Measurements from ENCODE around the gene MACROD2.

The MACROD2 gene

GRCh38 chr20:14677455-14677854 lies 682.1 kb downstream of the MACROD2 start:
- DNase-seq, result no peak

DNA sequence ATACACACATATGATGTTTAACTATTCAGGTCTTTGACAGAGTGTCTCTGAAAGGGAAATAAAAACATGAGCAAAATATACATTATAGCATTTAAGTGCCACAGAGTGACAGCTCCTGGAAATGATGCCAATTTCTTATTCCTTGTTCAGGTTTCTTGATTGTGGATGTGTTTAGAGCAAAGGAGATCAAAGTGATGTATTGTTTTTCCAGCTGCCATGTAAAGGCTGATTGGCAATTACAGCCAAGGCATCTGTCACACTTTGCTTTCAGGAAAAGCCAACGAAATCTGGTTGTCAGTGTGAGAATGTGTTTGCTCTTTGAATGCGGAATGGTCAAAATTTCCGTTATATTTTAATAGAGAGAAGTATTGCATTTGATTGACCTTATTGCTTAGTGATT lies 689.9 kb downstream of the MACROD2 start:
- no peak for DNase-seq

- no peak for DNase-seq
Measured at GRCh38 chr20:14687313-14687712, 692.0 kb downstream of the MACROD2 start.

DNA sequence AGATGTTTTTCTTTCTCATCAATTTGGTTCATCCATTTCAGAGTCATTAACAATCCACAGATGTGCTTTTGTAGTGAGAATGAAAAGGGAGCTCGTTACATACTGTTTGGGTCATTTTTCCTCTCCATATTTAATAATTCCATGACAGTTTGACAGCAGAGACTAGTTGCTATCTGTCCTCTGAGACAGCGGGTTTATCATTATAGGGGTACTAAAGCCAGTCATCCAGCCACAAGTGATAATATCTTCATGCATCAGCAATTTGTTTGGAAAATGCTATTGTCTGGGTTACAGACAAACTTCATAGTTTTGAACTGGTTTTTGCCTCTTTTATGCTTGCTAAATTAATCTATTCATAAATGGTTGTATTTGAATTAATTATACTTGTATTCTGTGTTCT lies 692.7 kb downstream of the MACROD2 start:
- no peak for DNase-seq

DNA sequence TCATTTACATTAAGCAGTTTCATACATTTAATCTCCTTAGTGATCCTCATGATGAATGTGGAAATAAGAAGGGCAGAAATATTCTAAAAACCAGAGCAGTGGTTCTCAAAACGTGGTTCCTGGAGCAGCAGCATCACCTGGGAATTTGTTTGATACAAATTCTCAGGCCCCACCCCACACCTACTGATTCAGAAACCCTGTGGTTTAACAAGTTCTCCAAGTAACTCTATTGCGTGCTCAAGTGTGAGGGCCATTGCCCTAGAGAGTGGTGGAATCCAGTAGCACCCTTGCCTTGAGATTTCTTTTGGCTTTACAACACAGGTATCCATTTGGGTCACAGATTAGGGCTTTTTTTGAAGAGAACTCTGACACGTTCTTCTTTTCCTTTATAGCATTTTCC lies 696.7 kb downstream of the MACROD2 start:
- no peak for DNase-seq

- no peak for DNase-seq
Measured at GRCh38 chr20:14696478-14696877, 701.2 kb downstream of the MACROD2 start.

DNA sequence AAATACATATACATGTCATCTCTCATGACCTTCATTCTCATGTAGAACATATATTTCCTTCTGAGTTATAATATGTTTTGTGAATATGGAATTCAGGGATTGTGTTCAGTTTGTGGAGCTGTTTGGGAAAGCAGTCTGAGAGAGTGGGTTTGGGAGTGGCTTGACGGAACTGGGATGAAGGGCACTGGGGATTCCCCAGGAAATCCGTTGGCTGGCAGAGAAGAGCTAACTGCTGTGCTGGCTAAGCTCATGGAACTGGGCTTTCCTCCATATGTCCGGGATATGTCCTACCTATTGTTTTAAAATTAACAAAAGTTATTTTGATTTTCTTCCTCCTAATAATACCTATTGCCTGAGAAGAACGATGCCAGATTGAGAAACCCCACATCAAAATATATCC lies 701.6 kb downstream of the MACROD2 start:
- DNase-seq, result no peak

- no peak for DNase-seq
Measured at GRCh38 chr20:14698125-14698524, 702.8 kb downstream of the MACROD2 start.

DNA sequence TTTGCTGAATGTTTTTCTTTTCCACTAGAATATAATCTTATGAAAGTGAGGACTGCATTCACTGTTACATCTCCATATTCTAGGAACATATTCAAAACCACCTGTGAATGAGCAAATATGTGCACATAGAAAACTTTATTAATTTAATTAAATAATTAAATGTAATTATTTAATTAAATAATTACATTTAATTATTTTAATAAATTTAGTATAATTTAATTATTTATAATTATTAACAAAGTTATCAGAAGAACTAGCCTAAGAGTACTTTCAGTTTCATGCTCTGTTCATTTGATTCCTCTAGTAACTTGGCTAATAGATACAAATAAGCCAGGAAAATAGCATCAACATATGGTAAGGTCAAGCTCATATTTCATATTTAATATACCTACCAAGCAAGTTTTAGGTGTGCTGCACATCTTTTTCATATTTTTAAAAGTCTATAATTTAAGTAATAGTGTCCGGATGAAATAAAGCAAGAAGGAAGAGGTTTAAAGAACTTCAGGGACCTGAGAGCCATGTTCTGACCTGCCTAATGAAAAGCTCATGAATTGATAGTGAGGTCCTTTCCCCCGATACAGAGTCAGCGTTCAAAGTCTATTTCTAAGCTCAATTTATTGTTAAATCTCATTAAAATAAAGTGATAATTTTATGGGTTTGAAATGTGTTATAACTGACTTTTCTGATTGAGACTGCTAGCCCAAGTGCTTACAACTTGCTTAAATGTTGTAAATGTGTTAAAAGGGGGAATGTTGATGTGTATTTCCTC lies 703.5 kb downstream of the MACROD2 start:
- no peak for DNase-seq

- no peak for DNase-seq
Measured at GRCh38 chr20:14700639-14700960, 705.3 kb downstream of the MACROD2 start.

DNA sequence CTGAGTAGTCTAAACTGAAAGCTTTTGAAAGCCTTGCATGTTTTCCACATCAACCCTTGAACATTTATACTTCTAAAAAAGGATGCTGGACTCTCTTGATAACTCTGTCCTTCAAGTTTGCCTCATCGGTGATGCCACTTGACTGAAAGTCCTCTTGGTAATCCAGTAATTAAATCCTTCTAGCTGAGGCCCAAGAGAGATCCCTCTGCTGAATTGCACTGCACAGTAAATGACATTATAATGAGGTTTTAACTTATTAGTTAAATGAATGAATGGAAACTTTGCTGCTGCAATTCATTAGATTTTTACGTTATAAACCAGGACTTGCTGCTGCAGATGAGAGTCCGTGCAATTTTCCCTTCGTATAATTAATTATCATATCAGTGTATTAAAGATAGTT lies 706.0 kb downstream of the MACROD2 start:
- no peak for DNase-seq

GRCh38 chr20:14706555-14706954 lies 711.2 kb downstream of the MACROD2 start:
- DNase-seq, result no peak

DNA sequence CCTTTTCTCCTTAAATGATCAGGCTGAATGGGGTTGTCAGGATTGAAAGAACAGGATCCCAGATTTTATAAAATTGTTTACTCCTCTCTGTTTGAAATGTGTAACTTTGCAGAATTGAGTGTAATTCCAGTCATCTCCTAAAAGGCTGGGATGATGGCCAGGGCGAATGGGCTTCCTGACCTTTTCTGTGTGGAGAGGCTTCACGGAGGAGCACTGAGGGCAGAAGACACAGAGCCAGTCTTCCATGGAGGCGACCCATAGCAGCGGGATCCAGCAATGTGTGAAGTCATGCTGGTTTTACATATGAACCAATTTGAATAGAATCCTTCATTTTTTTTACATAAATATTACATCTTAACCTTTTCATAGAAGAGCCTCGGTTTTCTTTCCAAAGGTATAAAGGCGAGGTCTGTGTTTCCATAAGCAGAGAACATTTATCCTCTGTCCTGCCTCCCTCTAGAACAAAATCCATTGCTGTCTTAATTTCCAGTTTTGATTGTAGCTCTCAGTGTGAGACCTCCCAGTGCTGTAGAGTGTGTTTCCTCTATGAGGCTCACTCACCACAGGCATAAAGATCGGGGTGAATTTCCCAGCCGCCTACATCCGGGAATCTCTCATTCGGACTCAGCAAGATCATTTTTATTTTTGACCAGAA lies 711.8 kb downstream of the MACROD2 start:
- DNase-seq, result no peak

DNA sequence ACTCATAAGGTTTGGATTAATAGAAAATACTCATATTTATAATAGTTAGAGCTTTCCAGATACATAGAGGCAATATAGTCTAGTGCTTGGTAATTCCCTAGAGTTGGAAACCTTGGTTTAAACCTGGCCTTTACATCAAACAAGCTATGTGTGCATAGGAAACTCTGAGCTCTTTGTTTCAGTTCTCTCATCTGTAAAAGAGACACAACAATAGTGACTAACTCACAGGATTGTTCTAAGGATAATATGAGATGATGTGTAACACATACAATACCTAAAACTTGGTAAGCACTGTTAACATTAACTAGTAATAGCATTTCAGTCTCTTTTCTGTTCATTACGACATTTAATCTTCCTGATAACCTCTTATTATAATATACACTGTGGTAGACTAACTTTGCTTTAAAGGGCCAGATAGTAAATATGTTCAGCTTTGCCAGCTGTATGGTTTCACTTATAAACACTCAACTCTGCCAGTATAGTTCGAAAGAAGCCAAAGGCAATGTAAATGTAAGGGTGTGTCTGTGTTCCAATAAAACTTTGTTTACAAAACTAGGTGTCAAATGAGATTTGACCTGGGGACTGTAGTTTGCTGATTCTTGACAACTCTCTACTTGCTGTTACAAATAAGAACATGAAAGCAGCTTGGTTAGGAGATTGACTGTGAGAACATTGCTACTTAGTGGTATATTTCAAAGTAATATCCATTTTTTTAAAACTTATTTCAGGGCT lies 712.7 kb downstream of the MACROD2 start:
- DNase-seq, result no peak

DNA sequence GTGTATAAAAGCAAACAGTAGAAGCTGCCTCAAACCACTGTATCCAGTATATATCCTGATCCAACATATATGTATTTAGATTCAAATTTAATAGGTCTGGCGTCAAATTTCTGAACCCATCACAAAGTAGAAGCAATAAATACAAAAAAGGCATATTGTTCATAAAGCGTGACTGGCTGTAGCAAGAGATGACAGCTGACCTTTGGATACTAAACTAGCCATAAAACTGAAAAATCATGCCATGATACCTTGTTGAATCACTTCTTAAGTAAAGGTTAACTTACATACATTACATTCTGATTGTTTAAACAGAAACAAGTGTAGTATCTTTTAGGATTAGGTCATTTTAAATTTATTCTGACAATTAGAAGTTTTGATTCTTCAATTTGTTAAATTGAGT lies 714.1 kb downstream of the MACROD2 start:
- no peak for DNase-seq

DNA sequence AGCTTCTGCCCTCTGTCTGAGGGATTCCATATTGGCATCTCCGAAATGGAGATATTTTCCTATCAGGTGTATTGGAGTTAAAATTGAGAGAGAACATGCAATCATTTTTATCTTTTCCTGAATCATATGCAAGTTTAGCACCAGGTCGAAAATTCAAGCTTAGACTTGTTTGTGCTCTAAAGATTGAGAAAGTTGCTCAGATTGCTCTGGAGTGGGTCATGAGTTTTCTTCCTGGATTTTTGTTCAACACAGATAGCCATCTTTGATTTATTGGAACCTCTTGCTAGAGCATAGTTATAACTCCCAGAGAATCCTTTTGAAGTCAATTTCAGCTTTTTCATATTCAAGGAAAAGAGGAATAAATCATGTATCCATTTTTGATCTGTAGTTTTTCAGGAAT lies 715.6 kb downstream of the MACROD2 start:
- no peak for DNase-seq

DNA sequence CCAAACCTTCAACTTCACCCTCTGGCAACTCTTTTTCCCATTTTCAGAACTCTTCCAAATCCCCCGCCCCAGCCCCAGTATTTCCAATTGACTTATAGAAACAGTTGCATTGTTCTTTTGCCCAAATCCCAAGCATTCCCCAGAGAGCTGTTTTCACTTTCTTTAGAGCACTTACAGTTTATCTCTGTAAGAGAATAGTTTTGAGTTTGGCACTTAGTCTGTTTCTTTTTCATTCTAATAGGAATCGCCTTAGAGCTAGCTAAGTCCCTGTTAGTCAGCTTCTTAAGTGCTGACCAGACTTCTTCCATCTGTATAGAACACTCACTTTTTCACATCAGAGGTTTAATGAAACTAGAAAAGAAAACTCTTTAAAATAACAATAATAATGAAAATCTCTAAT lies 716.3 kb downstream of the MACROD2 start:
- DNase-seq, result no peak

DNA sequence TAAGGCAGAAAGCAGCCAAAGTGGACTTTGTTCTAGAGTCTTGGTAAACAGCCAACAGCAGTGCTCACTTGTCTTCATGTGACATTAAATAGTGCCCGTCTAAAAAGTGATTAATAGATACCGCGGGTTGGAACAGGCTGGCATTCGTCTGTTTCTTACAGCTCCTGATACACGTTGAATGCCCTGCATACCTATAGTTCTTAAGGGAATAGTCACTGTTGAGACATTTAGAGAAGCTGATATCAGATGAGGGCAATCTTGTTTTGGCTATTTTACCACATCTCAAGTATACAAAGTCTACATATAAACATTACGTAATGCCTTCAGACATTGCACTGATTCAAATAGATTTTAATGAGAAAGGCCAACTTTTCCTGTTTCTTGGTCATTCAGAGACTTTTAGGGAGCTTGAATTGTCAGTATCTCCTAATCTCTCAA lies 717.0 kb downstream of the MACROD2 start:
- no peak for DNase-seq

DNA sequence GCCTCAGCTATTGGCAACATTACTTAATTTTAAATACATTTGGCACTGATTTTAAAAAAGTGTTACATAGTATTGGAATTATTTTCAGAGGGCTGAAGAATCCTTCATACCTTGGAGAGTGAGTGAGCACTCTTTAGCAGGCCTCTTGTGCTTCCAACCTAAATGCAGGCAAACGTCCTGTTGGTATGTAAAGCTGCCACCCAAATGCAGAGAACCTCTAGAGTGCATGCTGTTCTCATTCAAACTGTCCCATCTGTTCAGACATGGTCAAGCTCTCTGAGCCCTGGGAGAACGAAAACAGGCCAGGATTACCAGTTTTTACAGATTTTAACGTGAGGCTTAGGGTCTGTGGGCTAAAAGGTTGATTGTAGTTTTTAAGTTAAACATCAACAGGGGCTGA lies 720.1 kb downstream of the MACROD2 start:
- DNase-seq, result no peak

- DNase-seq, result no peak
Measured at GRCh38 chr20:14716351-14716801, 721.1 kb downstream of the MACROD2 start.

GRCh38 chr20:14717134-14717999 lies 722.1 kb downstream of the MACROD2 start:
- DNase-seq, result no peak

GRCh38 chr20:14720251-14720650 lies 724.9 kb downstream of the MACROD2 start:
- no peak for DNase-seq

GRCh38 chr20:14721926-14722452 lies 726.7 kb downstream of the MACROD2 start:
- DNase-seq, result no peak
